Measurements from ENCODE around the gene ETFBKMT. TPM values are rescaled to one million over a fixed set of nuclear protein-coding genes. Genes with fewer than 3 reads are reported as not detected.

The ETFBKMT gene
- 6.4 TPM for total RNA-seq

DNA sequence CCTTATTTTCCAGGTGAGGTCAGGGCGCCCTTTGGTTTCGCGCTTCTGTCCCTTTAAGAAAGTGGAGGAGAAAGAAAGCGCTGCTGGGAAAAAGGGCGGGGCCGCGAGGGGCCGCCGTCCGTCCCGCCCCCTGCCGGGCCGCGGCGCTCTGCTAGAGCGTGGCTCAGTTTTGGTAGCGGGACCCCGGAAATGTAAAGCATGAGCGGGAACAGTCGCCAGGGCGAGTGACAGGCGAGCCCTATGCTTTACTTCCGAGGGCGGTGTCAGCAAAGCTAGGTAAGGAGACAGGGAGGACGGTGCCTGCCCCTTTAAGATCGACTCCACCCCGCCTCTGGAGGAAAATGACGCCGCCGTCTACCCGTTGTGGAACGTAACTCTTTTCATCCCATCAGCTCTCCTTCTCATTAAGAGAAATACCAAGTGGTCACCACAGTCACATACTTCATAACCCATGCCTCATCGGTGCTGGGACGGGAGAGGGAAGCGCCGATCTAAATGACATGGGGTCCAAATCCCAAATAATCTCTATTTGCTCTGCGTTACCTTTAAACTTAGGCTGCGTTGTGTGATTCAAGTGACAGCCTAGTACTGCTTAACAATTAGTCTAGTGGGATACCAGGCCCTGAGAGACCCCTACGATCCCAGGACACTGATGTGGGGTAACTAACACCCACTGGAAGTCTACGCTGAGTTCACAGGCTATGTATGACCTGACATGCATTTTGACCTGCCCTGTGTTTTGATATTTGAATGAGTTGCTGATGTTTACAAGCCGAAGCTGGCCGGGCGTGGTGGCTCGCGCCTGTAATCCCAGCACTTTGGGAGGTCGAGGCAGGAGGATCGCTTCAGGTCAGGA lies at the start of gene ETFBKMT:
TSS of gene ETFBKMT (plus strand) at position 602 of the 856 bp plus-strand sequence. CDS start 2,266 bp downstream, outside the sequence.
- DNase-seq (ENCODE audit: low spot score): peak; percentile 92

DNA sequence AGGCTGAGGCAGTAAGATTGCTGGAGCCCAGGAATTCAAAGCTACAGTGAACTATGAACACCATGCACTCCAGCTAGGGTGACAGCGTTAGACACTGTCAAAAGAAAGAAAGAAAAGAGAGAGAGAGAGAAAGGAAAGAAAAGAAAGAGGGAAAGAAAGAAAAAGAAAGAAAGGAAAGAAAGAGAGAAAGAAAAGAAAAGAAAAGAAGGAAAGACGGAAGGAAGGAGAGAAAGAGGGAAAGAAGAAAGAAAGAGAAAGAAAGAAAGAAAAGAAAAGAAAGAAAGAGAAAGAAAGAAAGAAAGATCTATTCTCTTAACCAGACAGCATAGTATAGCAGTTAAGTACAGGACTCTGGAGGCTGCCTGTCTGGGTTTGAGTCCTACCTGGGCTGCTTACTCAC lies 46.7 kb upstream of the ETFBKMT start:
- no peak for DNase-seq (ENCODE audit: low spot score)

GRCh38 chr12:31618228-31619025 lies 41.1 kb upstream of the ETFBKMT start:
- DNase-seq (ENCODE audit: low spot score): no peak

- no peak for DNase-seq (ENCODE audit: low spot score)
Observed at GRCh38 chr12:31620311-31620710, 39.2 kb upstream of the ETFBKMT start.

- DNase-seq (ENCODE audit: low spot score): no peak
Observed at GRCh38 chr12:31622038-31622437, 37.5 kb upstream of the ETFBKMT start.

- DNase-seq (ENCODE audit: low spot score): no peak
Observed at GRCh38 chr12:31626270-31626995, 33.1 kb upstream of the ETFBKMT start.

- DNase-seq (ENCODE audit: low spot score): no peak
Observed at GRCh38 chr12:31627456-31628054, 31.9 kb upstream of the ETFBKMT start.

DNA sequence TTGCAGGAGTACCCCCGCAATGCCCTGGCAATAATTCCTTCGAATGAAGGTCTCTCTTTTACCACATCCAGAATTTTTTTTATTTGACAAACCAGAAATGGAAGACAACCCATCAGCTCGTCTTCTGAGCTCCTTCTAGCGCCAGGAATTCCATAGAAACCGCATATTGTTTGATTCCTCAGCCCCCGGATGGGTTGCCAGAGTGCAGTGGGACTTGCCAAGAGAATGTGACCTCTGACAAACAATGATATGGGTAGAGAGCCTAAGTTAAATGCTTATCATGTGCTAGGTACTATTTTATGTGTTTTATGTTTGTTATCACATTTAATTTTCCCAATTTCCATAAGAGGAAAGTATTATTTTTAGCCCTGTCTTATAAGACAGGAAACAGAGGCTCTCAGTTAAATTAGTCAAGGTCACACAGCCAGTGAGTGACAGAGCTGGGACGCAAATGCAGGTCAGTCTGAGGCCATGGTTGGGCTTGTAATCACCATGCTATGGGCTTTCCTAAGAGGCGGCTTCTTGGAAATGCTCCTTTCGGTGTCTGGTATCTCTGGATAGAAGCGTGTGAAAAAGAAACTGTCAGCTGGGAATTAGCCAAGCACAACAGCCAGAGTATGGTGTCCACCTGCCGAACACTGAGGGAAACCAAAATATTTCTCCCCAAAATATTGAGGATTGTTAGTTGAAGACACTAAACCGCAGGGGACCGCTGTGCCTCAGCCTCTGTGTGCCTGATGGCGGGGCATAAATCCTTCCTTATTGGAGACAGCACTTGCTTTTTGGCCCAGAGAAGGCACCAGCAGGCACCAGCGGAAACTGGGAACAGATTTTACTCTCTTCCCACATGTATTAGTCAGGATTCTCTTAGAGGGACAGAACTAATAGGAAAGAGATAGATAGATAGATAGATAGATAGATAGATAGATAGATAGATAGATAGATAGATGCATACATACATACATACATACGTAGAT lies 29.4 kb upstream of the ETFBKMT start:
- no peak for DNase-seq (ENCODE audit: low spot score)

DNA sequence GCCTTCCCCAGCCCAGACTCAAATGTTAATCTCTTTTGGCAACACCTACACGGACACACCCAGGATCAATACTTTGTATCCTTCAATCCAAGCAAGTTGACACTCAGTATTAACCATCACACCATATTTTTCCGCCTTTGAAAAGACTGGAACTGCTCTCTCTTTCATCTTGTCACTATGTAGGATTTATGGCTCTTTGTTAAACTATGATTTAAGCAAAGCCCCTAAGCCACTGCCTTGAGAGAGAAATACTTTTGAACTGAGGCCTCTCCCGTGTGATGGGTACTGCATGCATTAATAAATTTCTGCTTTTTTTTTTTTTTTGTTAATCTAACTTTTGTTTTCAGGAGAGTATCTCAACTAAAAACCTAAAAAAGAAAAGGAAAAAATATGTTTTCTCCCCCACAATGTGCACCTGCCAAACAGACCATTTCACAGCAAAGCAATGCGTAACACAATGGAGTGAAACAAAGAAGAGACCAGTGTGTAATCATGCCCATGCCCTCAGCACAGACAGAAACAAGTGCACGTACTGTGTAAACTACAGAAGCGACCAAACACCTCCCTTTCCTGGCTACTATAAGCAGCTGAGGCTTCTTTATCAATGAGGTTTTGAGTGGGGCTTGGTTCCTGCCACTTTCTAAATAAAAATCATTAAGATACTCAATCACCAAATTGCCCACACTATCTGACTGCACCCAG lies 28.3 kb upstream of the ETFBKMT start:
- DNase-seq (ENCODE audit: low spot score): no peak

- DNase-seq (ENCODE audit: low spot score): no peak
Observed at GRCh38 chr12:31631809-31632208, 27.7 kb upstream of the ETFBKMT start.

DNA sequence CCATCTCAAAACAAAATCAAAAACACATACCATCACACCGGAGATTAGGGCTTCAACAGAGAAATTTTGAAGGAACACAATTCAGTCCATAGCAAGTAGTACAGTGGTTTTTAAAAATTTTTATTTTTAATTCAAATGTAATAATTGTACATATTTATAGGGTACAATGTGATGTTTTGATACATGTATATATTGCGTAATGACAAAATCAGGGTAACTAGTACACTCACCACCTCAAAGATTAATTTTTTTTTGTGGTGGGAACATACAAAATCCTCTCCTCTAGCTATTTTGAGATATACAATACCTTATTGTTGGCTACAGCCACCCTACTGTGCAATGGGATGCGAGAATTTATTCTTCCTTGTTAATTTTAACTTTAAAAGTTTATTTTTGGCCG lies 26.0 kb upstream of the ETFBKMT start:
- DNase-seq (ENCODE audit: low spot score): no peak

GRCh38 chr12:31634620-31635019 lies 24.9 kb upstream of the ETFBKMT start:
- no peak for DNase-seq (ENCODE audit: low spot score)

- DNase-seq (ENCODE audit: low spot score): no peak
Observed at GRCh38 chr12:31641509-31642090, 17.9 kb upstream of the ETFBKMT start.

DNA sequence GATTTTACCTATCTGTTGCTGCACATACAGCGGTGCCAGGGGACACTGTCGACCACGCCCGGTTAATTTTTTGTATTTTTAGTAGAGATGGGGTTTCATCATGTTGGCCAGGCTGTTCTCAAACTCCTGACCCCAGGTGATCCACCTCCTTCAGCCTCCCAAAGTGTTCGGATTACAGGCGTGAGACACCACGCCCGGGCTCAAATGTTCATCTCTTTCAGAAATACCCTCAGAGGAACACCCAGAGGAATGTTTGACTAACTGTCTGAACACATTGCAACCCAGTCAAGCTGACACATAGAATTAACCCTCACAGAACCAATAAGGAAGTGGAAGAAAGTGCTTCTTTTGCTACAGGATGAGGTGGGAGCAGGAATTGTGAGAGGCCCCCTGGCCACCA lies 15.0 kb upstream of the ETFBKMT start:
- DNase-seq (ENCODE audit: low spot score): no peak

DNA sequence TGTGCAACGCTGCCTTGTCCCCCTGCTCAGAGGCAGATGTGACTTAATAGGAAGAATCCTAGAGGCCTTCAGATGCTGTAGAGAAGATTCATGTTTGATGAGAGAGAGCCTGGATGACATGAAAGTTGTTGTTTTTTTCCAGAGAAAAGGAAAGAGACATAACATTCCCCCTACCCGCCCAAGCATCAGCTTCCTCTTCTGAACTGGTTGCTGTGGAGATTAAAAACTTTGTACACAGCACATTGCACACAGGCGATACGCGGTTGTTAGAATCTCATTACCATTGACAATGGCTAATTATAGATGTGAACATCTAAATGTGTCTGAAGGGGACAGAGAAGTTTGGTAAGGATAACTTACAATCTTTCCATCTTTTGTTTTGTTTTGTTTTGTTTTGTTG lies 13.6 kb upstream of the ETFBKMT start:
- DNase-seq (ENCODE audit: low spot score): no peak

DNA sequence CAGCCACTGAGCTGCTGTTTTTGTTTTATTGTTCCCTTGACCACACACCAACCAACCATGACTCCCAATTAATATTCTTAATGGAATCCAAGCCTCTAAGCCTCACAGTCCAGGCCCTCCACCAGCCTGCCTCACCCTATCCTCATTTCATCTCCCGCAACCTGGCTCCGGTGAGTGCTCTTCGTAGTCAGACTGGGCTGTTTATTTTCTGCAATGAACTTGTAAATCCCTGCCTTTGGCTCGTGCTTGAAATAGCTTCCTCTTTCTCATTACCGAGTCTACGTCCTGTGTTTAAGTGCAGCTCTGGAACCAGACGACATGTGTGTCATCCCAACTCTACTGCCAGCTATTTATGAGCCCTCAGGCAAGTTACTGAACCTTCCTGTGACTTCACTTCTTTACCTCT lies 12.4 kb upstream of the ETFBKMT start:
- no peak for DNase-seq (ENCODE audit: low spot score)

GRCh38 chr12:31650918-31651317 lies 8.6 kb upstream of the ETFBKMT start:
- peak; percentile 49 for DNase-seq (ENCODE audit: low spot score)

DNA sequence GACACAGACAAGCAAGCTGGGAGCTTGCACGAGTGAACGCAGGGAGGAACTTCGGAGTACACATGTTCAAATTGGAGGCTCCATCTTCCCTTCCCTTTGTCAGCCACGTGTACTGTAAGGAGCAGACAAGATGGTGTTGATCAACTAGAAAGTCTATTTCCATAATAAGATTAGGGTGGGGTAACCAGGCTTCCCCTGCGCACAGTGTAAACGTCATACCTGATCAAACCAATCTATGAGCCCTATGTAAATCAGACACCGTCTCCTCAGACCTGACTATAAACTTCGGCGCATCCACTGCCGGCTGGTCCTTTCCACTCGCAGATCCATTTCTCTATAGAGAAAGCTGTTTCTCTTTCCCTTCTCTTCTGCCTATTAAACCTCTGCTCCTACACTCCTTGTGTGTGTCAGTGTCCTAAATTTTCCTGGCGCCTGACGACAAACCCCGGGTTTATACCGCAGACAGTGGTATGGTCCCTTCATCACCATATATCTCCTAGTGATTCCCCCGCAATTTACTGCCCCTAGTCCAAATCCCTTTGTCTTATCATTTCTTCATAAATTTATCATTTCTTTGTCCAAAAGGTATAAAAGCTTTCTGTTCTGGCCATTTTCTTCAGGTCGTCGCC lies 7.5 kb upstream of the ETFBKMT start:
- no peak for DNase-seq (ENCODE audit: low spot score)

- no peak for DNase-seq (ENCODE audit: low spot score)
Observed at GRCh38 chr12:31655208-31655607, 4.3 kb upstream of the ETFBKMT start.
